Daoy (cell line): ENCODE results near the gene AMPD2. TPM values are rescaled to one million over a fixed set of nuclear protein-coding genes. Genes with fewer than 3 reads are reported as not detected.
A peak's percentile ranks its signal among the peaks of the same experiment; 100 is the strongest.
"Not testable (repeated sequence)": the region's sequence is repeated elsewhere in the genome, so short reads cannot be mapped to it uniquely, and the experiment has no call there.

Experiments used
- DNase-seq: peaks from one replicate; pipeline ENCODE4 v3.0.0-alpha.2; 2015; ENCODE audit warnings: low read depth
- total RNA-seq: library from RNA; depleted of rRNA; stranded (reverse); fragments of >200 nt; shearing (Covaris generic); gene quantifications from 2 replicates; pipeline ENCODE4 v1.2.3, GENCODE V29; 2014

Gene AMPD2
- total RNA-seq, 1 experiment from 2014 or later = 135 TPM

DNA sequence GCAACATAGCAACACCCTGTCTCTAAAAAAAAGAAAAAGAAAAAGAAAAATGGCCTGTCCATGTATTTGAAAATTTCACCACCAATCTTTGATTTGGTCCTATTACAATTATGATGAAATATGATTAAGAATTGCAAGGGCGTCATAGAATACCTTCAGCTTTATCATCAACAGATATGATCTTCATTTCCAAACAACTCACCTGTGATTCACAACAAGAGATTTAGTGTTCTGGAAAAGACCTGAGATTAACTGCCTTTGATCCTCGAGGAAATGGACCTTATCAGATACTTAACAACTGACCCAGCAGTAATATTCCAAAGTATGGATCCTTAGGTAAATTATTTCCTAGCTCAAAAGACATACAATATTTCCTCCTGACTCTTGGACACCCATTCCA, 32.8 kb downstream of the AMPD2 start:
- no peak for DNase-seq

DNA sequence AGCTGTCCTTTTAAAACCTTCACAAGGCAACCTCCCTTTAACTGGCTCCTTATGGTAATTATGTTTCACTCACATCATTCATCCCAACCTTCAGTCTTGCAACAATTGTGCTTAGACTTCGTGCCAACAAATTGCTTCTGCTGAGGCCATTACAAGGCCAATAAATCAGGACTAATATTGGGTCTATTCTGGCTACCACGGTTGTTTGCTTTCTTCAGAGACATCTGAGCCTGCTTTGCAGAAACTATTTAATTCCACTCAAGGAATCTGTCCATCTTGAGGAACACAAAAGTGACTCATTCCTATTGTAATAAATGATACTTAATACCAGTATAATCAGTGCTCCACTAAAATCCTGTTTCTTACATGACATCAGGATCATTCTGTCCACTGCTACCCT, 33.7 kb downstream of the AMPD2 start:
- no peak for DNase-seq

DNA sequence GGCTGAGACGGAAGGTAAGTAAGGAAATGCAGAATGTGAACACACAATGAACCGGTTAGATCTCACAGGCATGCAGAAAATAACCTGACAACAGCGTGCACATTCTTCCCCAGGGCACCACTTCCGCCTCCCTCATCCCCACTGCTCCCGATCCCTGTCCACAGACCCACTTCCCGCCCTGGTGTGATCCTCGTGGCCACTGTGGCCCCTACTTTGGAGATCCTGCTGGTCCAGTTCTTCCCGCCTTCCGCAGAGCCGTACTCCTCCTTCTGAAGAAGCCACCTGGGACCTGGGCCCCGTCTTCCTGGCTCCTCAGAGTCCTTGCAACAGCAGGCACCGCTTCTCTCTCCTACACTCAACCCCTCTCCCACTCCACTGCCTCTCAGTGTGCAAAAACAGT, 34.9 kb downstream of the AMPD2 start:
- DNase-seq = no peak

DNA sequence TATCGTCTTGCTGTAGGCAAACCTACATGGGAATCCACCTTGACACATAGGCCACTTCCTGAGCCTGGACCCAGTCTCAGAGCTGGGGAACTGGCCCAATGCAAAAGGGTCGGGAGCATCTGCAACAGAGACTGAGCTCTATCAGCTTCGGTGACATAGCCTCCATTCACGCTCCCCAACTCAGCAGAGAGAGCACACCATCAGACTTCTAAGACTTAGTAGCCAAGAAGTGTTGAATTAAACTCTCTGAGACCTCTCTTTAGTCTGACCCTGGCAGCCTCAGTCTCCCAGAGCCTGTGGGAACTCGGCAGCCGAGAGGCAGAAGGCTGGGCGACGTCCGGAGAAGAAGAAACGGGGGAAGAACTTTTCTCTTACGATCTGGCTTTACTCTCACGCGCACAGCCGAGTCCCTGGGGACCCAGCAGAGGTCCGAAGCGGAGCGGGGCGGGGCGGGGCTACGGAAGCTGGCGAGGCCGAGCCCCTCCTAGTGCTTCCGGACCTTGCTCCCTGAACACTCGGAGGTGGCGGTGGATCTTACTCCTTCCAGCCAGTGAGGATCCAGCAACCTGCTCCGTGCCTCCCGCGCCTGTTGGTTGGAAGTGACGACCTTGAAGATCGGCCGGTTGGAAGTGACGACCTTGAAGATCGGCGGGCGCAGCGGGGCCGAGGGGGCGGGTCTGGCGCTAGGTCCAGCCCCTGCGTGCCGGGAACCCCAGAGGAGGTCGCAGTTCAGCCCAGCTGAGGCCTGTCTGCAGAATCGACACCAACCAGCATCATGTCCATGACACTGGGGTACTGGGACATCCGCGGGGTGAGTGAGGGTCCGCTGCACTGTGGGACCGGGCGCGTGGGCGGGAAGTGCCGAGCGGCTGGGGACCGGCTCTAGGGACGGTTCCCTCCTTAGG, 36.2 kb downstream of the AMPD2 start, which contains the start of gene GSTM4:
TSS of gene GSTM4 (plus strand) at position 485 of the 905 bp plus-strand sequence. CDS start at position 776, 291 bp downstream.
- peak; percentile 96 for DNase-seq

DNA sequence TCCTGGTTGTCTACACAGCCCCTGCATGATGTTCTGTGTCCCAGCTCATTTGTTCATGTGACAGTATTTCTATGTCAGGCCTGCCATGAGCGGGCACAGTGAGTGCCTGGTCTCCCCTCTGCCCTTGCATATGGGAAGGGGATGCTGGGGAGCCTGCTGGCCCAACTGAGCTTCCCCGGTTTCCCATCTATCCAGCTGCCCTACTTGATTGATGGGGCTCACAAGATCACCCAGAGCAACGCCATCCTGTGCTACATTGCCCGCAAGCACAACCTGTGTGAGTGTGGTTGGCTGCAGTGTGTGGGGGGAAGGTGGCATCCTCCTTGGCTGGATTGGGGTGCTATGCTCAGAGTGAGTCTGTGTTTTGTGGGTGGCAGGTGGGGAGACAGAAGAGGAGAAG, 37.8 kb downstream of the AMPD2 start:
- no peak for DNase-seq

DNA sequence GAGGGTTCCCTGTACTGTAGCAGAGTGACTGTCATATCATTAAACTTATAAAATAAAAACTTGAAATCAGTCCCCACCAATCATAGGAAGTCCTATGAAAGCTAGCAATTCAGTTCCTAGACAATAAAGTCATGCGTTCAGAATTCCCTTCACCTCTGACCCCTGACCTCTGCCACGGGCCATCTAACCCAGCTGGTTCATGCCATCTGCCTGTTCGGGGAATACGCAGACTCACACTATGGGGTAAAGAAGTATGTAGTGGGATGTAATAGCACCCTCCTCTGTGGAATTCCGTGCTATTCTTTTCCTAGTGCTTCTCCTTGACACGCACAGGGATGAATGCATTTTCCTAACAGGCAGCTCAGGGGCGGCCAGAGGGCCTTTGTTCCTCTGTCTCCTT, 38.3 kb downstream of the AMPD2 start:
- DNase-seq = no peak

DNA sequence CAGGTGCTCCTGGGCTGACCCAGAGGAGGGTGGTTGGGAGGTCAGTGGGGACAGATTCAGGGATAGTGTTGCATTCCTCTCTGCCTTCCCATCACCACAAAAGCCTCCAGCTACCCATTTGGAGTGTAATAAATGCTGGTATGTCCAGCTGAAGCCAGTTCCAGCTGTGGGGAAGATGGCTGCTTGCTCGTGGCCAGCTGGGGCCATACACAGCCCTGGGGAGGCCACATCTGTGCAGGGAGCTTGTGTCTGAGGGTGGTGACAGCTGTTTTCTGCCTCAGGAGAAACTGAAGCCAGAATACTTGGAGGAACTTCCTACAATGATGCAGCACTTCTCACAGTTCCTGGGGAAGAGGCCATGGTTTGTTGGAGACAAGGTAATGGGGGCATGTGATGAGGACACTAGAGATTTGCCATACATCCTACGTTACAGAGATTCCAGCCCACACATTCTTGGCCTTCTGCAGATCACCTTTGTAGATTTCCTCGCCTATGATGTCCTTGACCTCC, 39.0 kb downstream of the AMPD2 start:
- no peak for DNase-seq

DNA sequence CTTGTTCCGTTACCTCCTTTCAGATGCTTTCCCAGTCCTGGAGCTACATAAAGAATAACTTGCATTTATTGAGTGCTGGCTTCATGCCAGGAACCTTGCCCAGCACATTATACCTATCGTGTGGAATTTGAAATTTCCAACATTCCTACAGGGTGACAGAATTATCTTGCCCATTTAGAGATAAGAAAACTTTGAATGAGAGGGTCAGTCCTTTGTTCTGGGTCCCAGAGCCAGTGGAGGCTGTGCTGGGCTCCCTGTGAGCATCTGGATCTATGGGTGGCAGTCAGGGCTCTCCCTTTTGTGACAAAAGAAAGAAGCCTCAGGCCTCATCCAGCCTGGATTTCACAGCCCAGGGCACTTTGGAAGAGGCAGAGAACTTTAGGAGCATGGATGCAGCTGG, 39.5 kb downstream of the AMPD2 start:
- DNase-seq = peak; percentile 34

DNA sequence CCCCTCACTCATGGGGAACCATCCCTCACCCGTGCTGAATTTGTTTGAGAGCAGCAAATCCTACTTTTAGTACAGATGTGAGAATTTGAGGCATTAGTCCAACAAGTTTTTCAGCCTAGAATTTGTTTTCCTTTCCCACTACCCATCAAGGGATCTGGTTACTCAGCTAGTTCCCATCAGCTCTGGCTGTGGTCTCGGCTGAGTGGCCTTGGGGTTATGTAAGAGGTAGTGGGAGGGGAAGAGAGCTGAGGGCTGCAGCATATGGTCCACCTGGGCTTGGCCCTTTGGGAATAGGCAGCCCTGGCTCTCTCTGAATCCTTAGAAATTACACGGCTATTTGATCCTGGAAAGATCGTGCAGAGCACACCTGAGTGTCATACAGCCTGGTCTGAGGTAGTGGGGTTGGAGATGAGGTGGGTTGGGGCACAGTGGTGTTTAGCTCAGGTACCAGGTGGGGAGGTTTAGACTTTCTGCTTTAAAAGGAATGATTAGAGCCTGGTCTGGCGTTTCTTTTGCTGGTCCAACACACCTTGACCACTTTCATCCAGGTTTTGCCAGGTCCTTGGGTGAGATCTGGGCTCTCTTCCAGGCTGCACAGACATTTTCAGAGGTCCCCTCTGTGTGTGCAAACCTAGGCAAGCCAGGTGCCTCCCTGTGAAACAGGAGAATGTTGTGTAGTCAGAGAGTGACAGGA, 40.5 kb downstream of the AMPD2 start:
- DNase-seq = no peak

DNA sequence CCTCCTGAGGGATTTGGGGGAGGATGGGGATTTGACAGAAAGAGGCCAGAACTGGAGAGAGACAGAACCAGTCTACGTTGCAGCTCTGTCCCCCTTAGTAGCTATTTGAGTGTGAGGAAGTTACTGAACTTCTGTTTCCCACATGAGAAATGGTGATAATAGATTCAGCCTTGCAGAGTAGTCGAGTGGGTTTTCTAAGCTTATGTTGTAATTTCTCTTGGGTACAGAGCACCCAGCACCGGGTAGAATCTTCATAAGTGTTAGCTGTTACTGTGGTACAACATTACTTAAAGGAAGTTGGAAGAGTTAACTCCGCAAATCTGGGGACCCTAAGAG, 41.0 kb downstream of the AMPD2 start:
- DNase-seq = not testable (repeated sequence)

DNA sequence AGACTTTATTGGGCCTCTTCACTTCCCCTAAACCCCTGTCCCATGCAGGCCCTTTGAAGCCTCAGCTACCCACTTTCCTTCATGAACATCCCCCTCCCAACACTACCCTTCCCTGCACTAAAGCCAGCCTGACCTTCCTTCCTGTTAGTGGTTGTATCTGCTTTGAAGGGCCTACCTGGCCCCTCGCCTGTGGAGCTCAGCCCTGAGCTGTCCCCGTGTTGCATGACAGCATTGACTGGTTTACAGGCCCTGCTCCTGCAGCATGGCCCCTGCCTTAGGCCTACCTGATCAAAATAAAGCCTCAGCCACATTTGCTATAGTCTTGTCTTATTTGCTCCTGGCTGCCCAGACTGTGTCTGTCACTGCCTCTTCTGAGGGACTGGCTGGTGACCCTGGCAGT, 41.8 kb downstream of the AMPD2 start:
- no peak for DNase-seq

DNA sequence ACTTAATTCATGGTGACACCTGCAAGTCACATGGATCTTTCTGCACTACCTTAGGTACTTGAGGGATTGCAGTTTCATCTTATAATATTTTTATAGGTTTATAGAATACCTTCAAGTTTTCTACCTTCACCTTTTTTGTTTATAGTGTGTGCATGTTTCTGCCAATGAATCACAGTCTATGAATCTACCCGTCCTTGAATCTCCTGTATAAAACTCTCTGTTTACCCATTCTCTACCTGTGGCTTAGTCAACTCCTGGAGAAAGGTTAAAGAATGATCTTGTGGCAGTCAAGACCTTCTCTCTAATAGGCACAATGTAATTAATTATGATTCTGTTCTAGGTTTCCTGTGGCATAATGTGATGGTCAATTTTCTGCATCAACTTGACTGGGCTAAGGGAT, 45.0 kb downstream of the AMPD2 start:
- DNase-seq = no peak

DNA sequence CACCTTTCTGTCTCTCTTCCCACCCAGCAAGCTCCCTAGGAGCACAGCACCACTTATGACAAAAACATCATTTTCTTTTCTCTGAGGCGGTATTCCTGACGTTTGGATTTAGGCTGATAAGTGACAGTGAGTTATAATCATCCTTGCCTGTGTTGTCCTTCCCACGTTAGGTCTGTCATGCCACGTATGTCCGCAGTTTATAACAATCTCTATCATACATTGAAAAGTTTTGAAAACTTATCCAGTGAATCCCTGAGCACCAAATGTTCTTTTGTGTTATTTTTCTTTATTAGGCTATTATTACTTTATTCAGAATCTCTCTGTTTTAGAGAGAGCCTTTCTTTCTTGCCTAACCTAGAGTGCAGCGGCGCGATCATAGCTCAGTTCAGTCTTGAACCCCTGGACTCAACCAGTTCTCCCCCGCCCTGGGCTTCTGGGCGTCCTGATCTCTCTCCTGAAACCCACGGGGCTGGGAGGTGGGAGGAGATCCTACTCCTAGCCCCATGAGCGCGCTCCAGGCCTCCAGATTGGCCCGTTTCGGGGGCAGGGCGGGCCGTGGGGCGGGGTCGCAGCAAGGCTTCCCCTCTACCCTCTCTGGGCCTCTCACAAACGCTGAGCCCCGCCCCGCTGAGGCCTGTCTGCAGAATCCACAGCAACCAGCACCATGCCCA, 48.0 kb downstream of the AMPD2 start, which contains the start of gene GSTM2:
TSS of gene GSTM2 (plus strand) at position 606 of the 671 bp plus-strand sequence. CDS start at position 665, 59 bp downstream.
- peak; percentile 95 for DNase-seq

DNA sequence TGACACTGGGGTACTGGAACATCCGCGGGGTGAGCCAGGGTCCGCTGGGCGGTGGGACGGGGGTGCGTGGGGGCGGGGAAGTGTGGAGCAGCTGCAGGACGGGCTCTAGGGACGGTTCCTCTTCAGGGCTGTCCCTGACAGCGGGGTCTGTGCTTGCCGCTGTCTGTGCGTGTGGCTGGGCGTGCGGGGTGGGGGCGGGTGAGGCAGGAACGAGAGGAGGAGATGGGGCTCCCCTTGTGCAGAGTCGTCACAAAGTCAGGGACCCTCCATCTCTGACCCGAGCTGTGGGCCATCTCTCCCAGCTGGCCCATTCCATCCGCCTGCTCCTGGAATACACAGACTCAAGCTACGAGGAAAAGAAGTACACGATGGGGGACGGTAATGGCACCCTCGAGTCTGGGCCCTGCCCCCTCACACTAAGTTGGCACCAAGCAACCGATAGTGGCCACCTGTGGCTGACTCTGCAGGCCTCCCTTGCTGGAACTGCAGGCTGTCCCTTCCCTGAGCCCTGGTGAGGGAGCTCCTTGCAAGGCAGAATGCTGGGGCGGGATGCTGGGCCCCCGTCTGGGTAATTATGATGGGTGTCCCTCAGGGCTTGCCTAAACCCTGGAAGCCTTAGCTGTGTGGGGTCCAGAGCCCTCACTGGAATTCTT, 48.6 kb downstream of the AMPD2 start:
- no peak for DNase-seq

DNA sequence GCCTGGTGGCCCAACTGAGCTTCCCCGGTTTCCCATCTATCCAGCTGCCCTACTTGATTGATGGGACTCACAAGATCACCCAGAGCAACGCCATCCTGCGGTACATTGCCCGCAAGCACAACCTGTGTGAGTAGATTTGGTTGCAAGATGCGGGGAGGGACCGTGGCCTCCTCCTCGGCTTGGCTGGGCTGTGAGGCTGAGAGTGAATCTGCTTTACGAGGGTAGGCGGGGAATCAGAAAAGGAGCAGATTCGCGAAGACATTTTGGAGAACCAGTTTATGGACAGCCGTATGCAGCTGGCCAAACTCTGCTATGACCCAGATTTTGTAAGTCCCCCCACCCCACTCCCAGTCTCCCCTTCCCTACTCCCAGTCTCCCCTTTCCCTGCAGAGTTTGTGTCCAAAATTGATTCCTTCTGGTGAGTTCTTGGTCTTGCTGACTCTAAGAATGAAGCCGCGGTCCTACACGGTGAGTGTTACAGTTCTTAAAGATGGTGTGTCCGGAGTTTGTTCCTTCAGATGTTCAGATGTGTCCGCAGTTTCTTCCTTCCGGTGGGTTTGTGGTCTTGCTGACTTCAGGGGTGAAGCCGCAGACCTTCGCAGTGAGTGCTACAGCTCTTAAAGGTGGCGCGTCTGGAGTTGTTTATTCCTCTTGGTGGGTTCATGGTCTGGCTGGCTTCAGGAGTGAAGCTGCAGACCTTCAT, 49.8 kb downstream of the AMPD2 start:
- no peak for DNase-seq

DNA sequence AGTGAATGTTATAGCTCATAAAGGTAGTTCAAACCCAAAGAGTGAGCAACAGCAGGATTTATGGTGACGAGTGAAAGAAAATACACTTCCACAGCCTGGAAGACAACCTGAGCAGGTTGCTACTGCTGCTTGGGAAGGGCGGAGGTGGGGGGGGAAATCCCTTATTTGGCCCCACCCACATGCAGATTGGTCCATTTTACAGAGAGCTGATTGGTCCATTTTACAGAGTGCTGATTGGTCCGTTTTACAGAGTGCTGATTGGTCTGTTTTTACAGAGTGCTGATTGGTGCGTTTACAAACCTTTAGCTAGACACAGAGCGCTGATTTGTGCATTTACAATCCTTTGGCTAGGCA, 50.3 kb downstream of the AMPD2 start:
- DNase-seq = not testable (repeated sequence)

DNA sequence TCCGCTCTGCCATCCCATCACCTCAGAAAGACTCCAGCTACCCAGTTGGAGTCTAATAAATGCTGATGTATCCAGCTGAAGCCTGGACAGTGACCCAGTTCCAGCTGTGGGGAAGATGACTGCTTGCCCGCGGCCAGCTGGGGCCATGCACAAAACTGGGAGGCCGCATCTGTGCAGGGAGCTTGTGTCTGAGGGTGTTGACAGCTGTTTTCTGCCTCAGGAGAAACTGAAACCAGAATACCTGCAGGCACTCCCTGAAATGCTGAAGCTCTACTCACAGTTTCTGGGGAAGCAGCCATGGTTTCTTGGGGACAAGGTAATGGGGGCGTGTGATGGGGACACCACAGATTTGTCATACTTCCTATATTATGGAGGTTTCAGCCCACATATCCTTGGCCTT, 51.4 kb downstream of the AMPD2 start:
- DNase-seq = no peak

DNA sequence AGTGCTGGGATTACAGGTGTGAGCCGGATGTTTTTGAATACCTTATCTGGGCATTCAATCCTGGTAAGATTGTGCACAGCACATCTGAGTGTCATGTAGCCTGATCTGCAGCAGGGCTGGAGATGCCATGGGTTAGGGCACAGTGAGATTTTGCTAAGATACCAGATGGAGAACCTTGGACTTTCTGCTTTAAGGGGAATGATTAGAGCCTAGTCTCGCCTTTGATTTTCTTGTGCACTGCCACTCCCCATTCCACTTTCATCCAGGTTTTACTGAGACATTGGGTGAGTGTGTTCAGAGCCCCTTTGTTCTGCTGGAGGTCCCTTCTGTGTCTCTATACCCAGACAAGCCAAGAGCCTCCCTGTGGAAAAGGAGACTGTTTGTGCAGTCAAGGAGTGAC, 54.2 kb downstream of the AMPD2 start:
- not testable (repeated sequence) for DNase-seq

DNA sequence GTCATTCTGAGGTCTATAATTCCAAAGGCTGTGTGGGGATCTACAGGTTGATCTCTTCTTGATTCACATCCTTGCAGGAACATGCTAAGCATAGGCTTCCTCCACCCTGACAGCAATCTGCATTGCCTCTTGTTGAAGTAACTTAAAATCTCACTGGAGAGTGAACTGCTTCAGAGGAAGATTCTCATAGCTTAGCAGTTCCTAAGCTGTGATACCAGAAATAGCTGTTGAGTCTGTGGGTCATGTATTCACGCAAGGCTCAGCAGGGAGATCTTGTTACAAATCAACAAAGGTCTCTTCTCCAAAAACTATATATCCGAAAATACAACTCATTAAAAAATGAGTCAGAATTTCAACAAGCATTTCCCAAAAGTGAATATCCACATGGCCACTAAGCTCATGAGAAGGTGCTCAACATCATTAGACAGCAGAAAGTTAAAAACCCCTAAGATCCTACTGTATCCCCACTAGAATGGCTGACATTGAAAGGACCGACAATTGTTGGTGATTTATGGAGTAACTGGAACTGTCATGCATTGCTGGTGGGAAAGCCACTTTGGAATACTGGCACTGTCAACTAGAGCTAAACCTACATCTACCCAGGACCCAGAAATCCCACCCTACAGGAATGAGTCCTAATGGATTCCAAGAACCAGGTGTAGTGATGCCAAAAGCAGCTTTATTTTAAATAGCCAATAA, 57.2 kb downstream of the AMPD2 start:
- not testable (repeated sequence) for DNase-seq

DNA sequence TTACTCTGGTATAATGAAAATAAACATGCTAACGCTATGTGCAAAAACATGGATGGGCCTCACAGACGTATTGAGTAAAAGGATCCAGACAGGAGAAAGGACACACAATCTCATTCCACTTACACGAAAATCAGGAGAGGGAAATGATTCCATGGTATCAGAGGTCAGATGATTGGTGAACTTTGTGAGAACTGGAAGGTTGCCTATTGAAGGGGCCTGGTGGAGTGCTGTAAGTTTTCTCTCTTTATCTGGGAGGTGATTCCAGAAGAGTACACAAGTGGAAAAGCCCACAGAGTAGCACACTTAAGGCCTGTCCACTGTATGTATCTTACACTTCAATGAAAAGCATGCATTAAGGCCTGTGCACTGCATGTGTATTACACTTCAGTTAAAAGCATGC, 57.8 kb downstream of the AMPD2 start:
- DNase-seq = no peak

DNA sequence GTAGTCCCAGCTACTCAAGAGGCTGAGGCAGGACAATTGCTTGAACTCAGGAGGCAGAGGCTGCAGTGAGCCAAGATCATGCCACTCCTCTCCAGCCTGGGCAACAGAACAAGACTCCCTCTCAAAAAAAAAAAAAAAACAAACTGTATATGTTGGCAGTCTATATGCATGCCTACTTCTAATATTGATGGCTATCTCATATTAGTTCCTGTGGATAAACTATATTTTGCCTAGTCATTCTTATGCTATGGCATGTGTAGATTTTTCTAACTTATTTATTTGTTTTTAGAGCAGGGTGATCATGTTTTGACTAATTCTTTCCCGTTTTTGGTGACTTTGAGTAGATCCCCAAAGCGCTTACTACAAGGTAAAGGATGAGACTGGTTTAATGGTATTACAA, 59.0 kb downstream of the AMPD2 start:
- DNase-seq = not testable (repeated sequence)
